ENCODE results near the gene POC1A. TPM values are rescaled to one million over a fixed set of nuclear protein-coding genes. Genes with fewer than 3 reads are reported as not detected.

Gene POC1A
- total RNA-seq, 6 donors from 2014 or later = 1.0 to 4.2 (median 2.8) TPM

GRCh38 chr3:52087731-52088130 is 66.5 kb downstream of the POC1A start:
- no peaks in the 10 kb centered on the region for H3K36me3 ChIP-seq
- H3K27me3 ChIP-seq = no peaks in the 10 kb centered on the region
- ATAC-seq (ENCODE audit: low FRiP score in 2 of 2) = no peak
- H3K27ac ChIP-seq = peak overlapping the region in 2 of 4 donors; percentile 24 to 32
- 100% methylated on average over 3 of the region's 3 CpGs for WGBS, 2 donors
- TF ChIP-seq CTCF (IDR thresholded peaks at IDR 0.05) (no peak), POLR2A (IDR thresholded peaks at IDR 0.05) (no peak), EP300 (IDR thresholded peaks at IDR 0.05) (no peak), POLR2AphosphoS5 (IDR thresholded peaks at IDR 0.05) (no peak)
- no peak for DNase-seq
- H3K4me3 ChIP-seq = no peak overlapping the region
- no peaks in the 10 kb centered on the region for H3K9me3 ChIP-seq
- H3K4me1 ChIP-seq = peaks cover 30 to 48% (median 39%) of the 10 kb centered on the region in 4 donors

- peaks cover 30 to 47% (median 39%) of the 10 kb centered on the region in 4 donors for H3K4me1 ChIP-seq
- H3K27ac ChIP-seq = peak overlapping the region in 1 of 4 donors; percentile 24
- no peak for DNase-seq
- TF ChIP-seq CTCF (IDR thresholded peaks at IDR 0.05) (no peak), POLR2A (IDR thresholded peaks at IDR 0.05) (no peak), POLR2AphosphoS5 (IDR thresholded peaks at IDR 0.05) (no peak), EP300 (IDR thresholded peaks at IDR 0.05) (no peak)
- H3K36me3 ChIP-seq = no peaks in the 10 kb centered on the region
- H3K27me3 ChIP-seq = no peaks in the 10 kb centered on the region
- ATAC-seq (ENCODE audit: low FRiP score in 2 of 2) = no peak
- H3K4me3 ChIP-seq = no peak overlapping the region
- 83 to 90% methylated on average over 6 to 8 of the region's 8 CpGs for WGBS, 2 donors
- H3K9me3 ChIP-seq = no peaks in the 10 kb centered on the region
These were observed 67.1 kb downstream of the POC1A start for GRCh38 chr3:52086976-52087663.

GRCh38 chr3:52086461-52086860 is 67.8 kb downstream of the POC1A start:
- TF ChIP-seq EP300 (IDR thresholded peaks at IDR 0.05) = no peak
- no peak for TF ChIP-seq CTCF (IDR thresholded peaks at IDR 0.05)
- TF ChIP-seq POLR2A (IDR thresholded peaks at IDR 0.05) = no peak
- TF ChIP-seq POLR2AphosphoS5 (IDR thresholded peaks at IDR 0.05) = no peak
- Histone ChIP-seq H3K36me3 (no peaks in the 10 kb centered on the region), H3K9me3 (no peaks in the 10 kb centered on the region), H3K27ac (no peak overlapping the region), H3K27me3 (no peaks in the 10 kb centered on the region), H3K4me3 (no peak overlapping the region), H3K4me1 (peaks cover 30 to 44% (median 39%) of the 10 kb centered on the region in 4 donors)
- 92 to 100% methylated on average over 3 to 6 of the region's 6 CpGs for WGBS, 2 donors
- ATAC-seq (ENCODE audit: low FRiP score in 2 of 2) (no peak), DNase-seq (no peak)

GRCh38 chr3:52085681-52086282 is 68.4 kb downstream of the POC1A start:
- Histone ChIP-seq H3K36me3 (no peaks in the 10 kb centered on the region), H3K9me3 (no peaks in the 10 kb centered on the region), H3K27ac (no peak overlapping the region), H3K4me1 (peaks cover 29 to 39% (median 34%) of the 10 kb centered on the region in 4 donors), H3K27me3 (no peaks in the 10 kb centered on the region), H3K4me3 (no peak overlapping the region)
- WGBS, 2 donors = 80 to 89% methylated on average over 3 to 10 of the region's 10 CpGs
- no peak for ATAC-seq (ENCODE audit: low FRiP score in 2 of 2)
- no peak for TF ChIP-seq EP300 (IDR thresholded peaks at IDR 0.05)
- no peak for TF ChIP-seq POLR2A (IDR thresholded peaks at IDR 0.05)
- no peak for DNase-seq

GRCh38 chr3:52084954-52085680 is 69.1 kb downstream of the POC1A start:
- DNase-seq (peak in 1 of 2 donors; percentile 60), ATAC-seq (ENCODE audit: low FRiP score in 2 of 2) (no peak)
- Histone ChIP-seq H3K27me3 (no peaks in the 10 kb centered on the region), H3K27ac (no peak overlapping the region), H3K4me3 (no peak overlapping the region), H3K9me3 (no peaks in the 10 kb centered on the region), H3K4me1 (peaks cover 23 to 33% (median 31%) of the 10 kb centered on the region in 4 donors), H3K36me3 (no peaks in the 10 kb centered on the region)
- WGBS, 2 donors = 89 to 94% methylated on average over 10 to 13 of the region's 13 CpGs
- TF ChIP-seq CTCF (IDR thresholded peaks at IDR 0.05) (no peak), EP300 (IDR thresholded peaks at IDR 0.05) (no peak), POLR2AphosphoS5 (IDR thresholded peaks at IDR 0.05) (no peak), POLR2A (IDR thresholded peaks at IDR 0.05) (no peak)

Measured in upper lobe of left lung (tissue), 6 donors.